ENCODE results near the gene ADGRG6. TPM values are rescaled to one million over a fixed set of nuclear protein-coding genes. Genes with fewer than 3 reads are reported as not detected.

Gene ADGRG6
- total and polyA plus RNA-seq, 2 of the 8 experiments (the other 6 are each of a cell fraction or from before 2014, with no cell fraction given) = 1.1 to 6.2 TPM

GRCh38 chr6:142412658-142413057, 110.9 kb downstream of the ADGRG6 start:
- H2BK12ac ChIP-seq (ENCODE audit: low read depth, low read length) = no peak overlapping the region
- H4K91ac ChIP-seq (replicated peaks; ENCODE audit: insufficient read length, low read length) = no peak overlapping the region
- WGBS, 2 experiments (ENCODE audit: extremely low coverage in 1 of 2, insufficient coverage in 1 of 2, insufficient read length in 1 of 2, insufficient replicate concordance in 2 of 2, low coverage in 1 of 2, low lambda C conversion rate in 2 of 2, missing lambda C conversion rate in 1 of 2) = 84% methylated on average over 2 of the region's 2 CpGs; no CpG with 5 or more reads in 1 of the 2 experiments
- H3K4me2 ChIP-seq (ENCODE audit: insufficient read depth in 1 of 2, low read depth in 2 of 2, low read length in 2 of 2) = no peak overlapping the region
- no peak overlapping the region for H2BK15ac ChIP-seq (ENCODE audit: low read length)
- H2BK120ac ChIP-seq (replicated peaks; ENCODE audit: low read depth, low read length) = no peak overlapping the region
- no peaks in the 10 kb centered on the region for H3K36me3 ChIP-seq (ENCODE audit: control insufficient read depth in 2 of 4, insufficient read depth in 4 of 4, low read length in 3 of 4)
- peaks cover 0 to 4% (median 2%) of the 10 kb centered on the region in 4 experiments; a peak in 2 of 7 replicates for H3K4me1 ChIP-seq (replicated peaks in 1 of 4; ENCODE audit: control insufficient read depth in 3 of 4, insufficient read depth in 4 of 4, low read length in 3 of 4)
- POLR2A ChIA-PET (ENCODE audit: partially characterized antibody) = no interaction called here
- no peaks in the 10 kb centered on the region for H3K9me3 ChIP-seq (ENCODE audit: insufficient read depth in 2 of 2, low read depth in 1 of 2, low read length in 1 of 2)
- no peak overlapping the region for H2AK5ac ChIP-seq (ENCODE audit: low read depth, low read length)
- no peak overlapping the region for H3K14ac ChIP-seq (ENCODE audit: insufficient read length)
- H3K18ac ChIP-seq (ENCODE audit: extremely low read depth, low read length) = no peak overlapping the region
- no peak overlapping the region for H3K4me3 ChIP-seq (ENCODE audit: extremely low read depth in 1 of 4, insufficient read depth in 2 of 4, low read depth in 3 of 4, low read length in 4 of 4)
- H4K20me1 ChIP-seq (replicated peaks in 1 of 2; ENCODE audit: control insufficient read depth in 1 of 2, insufficient read depth in 2 of 2, low read length in 2 of 2) = no peaks in the 10 kb centered on the region
- H3K23me2 ChIP-seq (ENCODE audit: low read depth, low read length) = no peaks in the 10 kb centered on the region
- no peak overlapping the region for H2BK20ac ChIP-seq (ENCODE audit: low read length)
- no peak for DNase-seq (ENCODE audit: low read depth in 1 of 2, low spot score in 2 of 2)
- no peak overlapping the region for H3K23ac ChIP-seq (ENCODE audit: insufficient read length)
- no peak overlapping the region for H3K4ac ChIP-seq (replicated peaks; ENCODE audit: insufficient read length, low read depth, low read length)
- CTCF ChIA-PET (ENCODE audit: partially characterized antibody) = interaction anchor here (2.0 kb wide), 1 partner anchor 9 kb away, joined by 4 read pairs; no protein-coding TSS in a partner anchor
- H3K56ac ChIP-seq (replicated peaks; ENCODE audit: insufficient read length, low read depth, low read length) = no peak overlapping the region
- H2AFZ ChIP-seq (ENCODE audit: low read length) = no peak overlapping the region
- H2BK5ac ChIP-seq (ENCODE audit: low read depth, low read length) = no peak overlapping the region
- FAIRE-seq = no peak
- no peak overlapping the region for H4K5ac ChIP-seq (ENCODE audit: insufficient read length, low read depth, low read length)
- no peak overlapping the region for H3K9ac ChIP-seq (replicated peaks in 1 of 4; ENCODE audit: extremely low read depth in 1 of 4, low read depth in 3 of 4, low read length in 3 of 4)
- no peak overlapping the region for H3K27ac ChIP-seq (ENCODE audit: low read depth, low read length)
- H3K79me1 ChIP-seq (ENCODE audit: low read depth, low read length) = no peaks in the 10 kb centered on the region
- H3K27me3 ChIP-seq (replicated peaks in 1 of 4; ENCODE audit: control insufficient read depth in 3 of 4, extremely low read depth in 1 of 4, insufficient read depth in 3 of 4, low read length in 3 of 4) = no peaks in the 10 kb centered on the region
- H4K8ac ChIP-seq (ENCODE audit: extremely low read depth, insufficient read depth, low read length) = no peak overlapping the region
- no peaks in the 10 kb centered on the region for H3K79me2 ChIP-seq (ENCODE audit: control insufficient read depth in 1 of 2, insufficient read depth in 2 of 2, low read length in 2 of 2)
- TF ChIP-seq ZNF274 (IDR thresholded peaks at IDR 0.05; ENCODE audit: borderline replicate concordance, extremely low read depth, low read length) (no peak), SIRT6 (IDR thresholded peaks at IDR 0.05; ENCODE audit: low read length) (no peak), NRF1 (IDR thresholded peaks at IDR 0.05; ENCODE audit: low read depth, low read length) (no peak), SP2 (IDR thresholded peaks at IDR 0.05; ENCODE audit: low read length) (no peak), SIX5 (IDR thresholded peaks at IDR 0.05; ENCODE audit: low read depth, low read length) (no peak)
- TF ChIP-seq, protein P1, sequence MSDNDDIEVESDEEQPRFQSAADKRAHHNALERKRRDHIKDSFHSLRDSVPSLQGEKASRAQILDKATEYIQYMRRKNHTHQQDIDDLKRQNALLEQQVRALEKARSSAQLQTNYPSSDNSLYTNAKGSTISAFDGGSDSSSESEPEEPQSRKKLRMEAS (IDR thresholded peaks at IDR 0.05) = no peak

Measured in H1 (cell line).